GM04504 (cell line): ENCODE results near the gene PTP4A1.
A peak's percentile ranks its signal among the peaks of the same experiment; 100 is the strongest.
"Not testable (repeated sequence)": the region's sequence is repeated elsewhere in the genome, so short reads cannot be mapped to it uniquely, and the experiment has no call there.

Source experiments
- DNase-seq: peaks from one replicate; pipeline ENCODE4 v3.0.0-alpha.2; 2012; ENCODE audit warnings: low read depth

The PTP4A1 gene

DNA sequence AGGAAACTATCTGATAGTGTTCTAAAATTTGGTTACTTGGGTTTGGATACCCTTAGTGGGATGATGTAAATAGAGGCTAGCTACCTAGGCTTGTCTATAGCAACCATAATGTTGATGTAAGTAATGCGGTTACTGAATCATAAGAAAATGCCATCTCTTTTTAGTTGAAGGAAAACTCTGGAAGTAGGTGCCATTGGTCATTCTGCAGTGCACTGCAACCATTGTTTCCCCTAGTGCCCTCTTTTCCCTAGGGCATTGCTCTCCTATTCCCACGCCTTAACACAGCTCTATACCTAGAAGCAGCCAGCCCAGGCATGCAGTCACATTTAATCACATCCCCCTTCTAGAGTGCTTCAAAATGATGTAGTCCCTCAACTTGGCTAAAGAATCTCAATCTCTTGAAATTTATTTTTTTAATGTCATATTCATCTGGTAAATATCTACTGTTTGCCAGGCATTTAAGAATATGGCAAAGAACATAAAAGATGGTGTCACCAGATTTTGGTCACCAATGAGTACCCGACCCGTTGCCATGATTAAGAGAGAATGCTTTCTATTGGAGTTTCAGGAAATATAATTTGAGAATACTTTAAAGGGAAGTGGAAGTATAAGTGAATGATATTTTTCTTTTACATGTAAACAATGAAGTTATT, 10.4 kb downstream of the PTP4A1 start:
- no peak for DNase-seq

- no peak for DNase-seq
These were observed 11.8 kb downstream of the PTP4A1 start for GRCh38 chr6:63584125-63584514.

DNA sequence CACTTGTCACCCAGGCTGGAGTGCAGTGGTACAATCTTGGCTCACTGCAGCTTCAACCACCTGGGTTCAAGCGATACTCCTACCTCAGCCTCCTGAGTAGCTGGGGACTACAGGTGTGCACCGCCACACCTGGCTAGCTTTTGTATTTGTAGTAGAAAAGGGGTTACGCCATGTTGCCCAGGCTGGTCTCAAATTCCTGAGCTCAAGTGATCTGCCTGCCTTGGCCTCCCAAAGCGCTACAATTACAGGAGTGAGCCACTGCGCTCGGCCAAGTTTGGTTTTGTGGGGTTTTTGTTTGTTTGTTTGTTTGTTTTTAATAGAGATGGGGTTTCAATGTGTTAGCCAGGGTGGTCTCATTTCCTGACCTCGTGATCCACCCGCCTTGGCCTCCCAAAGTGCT, 12.3 kb downstream of the PTP4A1 start:
- DNase-seq: no peak

DNA sequence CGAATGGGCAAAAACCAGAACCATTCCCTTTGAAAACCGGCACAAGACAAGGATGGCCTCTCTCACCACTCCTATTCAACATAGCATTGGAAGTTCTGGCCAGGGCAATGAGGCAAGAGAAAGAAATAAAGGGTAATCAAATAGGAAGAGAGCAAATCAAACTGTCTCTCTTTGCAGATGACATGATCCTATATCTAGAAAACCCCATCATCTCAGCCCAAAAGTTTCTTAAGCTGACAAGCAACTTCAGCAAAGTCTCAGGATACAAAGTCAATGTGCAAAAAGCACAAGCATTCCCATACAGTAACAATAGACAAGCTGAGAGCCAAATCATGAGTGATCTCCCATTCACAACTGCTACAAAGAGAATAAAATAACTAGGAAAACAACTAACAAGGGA, 13.4 kb downstream of the PTP4A1 start:
- not testable (repeated sequence) for DNase-seq

- no peak for DNase-seq
These were observed 17.7 kb downstream of the PTP4A1 start for GRCh38 chr6:63589952-63590411.

DNA sequence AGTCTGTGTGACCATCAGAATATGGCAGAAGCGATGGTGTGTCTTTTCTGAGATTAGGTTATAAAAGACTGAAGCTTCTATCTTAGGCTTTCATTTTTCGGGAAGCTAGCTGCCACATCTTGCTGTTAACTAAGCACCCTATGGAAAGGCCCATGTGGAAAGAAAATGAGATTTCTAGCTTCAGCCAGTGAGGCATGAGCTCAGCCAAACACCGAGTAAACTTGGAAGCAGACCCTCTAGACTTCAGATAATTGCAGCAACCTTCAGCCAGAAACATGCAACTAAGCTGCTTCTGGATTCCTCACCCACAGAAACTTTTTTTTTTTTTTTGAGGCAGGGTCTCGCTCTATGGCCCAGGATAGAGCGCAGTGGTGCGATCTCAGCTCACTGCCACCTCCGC, 20.6 kb downstream of the PTP4A1 start:
- no peak for DNase-seq

DNA sequence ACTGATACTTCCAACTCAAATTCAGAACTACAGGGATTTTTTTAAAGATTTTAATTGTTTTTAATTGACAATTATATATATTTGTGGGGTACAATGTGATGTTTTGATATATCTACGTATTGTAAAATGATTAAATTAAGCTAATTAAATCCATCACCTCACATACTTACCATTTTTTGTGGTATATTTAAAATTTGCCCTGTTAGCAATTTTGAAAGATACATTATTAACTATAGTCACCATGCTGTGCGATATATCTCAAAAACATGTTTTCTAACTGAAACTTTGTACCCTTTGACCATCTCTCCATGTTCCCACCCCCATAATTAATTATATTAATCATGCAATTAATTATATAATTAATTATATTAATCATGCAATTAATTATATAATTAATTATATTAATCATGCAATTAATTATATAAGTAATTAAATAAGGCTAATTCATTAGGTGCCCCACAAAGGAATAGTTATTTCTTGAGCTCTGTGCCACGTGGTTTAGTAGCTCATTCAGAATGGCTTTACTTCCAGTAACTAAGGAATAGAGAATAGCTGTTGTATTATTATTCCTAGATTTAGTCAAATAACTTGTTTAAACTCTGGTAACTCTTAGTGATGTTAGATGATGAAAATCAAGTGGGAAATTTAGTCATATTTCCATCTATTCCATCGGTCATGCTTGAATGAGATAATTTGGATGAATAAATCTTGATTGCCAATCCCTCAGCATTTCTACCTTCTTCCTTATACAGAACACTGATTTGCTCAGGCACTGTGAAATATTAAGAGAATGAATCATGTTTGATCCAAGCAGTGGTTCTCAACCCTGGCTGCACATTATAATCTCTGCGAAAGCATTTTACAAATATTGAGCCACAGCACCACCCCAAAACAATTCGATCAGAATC, 25.1 kb downstream of the PTP4A1 start:
- DNase-seq: no peak

- DNase-seq: peak; percentile 26
These were observed 26.1 kb downstream of the PTP4A1 start for GRCh38 chr6:63598049-63599036.

DNA sequence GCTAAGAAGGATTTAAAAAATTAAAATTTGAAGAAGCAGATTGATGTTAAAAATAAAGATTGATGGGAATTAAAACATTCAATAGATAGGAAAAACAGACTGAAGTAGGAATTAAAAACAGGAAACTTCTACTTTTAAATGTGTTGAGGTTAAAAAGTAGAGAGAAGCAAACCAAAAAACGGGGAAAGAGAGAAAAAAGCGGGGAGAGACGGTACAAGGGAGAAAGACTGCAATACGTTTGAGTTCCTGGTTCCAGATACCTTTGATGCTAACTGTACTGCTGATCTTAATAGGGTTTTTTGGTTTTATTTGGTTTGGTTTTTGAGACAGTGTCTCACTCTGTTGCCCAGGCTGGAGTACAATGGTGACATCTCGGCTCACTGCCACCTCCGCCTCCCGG, 27.0 kb downstream of the PTP4A1 start:
- DNase-seq: no peak

DNA sequence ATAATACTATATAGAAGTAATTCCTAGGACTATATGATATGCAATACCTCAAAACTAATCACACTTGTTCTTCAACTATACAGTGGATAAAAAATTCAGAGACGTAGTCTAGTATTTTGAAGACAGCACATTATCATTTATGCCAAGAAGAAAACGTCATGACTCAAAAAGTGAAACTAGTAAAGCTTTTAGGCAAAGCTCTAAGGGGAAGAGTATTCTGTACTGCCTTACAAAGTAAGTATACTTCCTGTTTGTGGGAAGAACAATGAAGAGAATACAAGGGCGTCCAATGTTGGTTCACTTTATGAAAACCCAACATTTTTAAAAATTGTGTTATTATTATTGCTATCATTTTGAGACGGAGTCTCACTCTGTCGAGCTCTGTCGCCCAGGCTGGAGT, 27.9 kb downstream of the PTP4A1 start:
- DNase-seq: no peak

DNA sequence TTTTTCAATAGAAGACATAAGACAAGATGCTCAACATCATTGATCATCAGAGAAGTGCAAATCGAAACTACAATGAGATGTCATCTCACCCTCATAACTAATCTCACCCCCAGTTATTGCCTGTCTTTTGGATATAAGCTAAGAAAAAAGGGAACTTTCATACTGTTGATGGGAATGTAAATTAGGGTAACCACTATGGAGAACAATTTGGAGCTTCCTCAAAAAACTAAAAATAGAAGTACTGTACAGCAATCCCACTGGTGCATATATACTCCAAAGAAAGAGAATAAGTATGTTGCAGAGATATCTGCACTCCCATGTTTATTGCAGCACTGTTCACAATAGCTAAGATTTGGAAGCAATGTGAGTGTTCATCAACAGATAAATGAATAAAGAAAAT, 37.0 kb downstream of the PTP4A1 start:
- no peak for DNase-seq

GRCh38 chr6:63610944-63611343, 38.7 kb downstream of the PTP4A1 start:
- DNase-seq: no peak

- no peak for DNase-seq
These were observed 39.3 kb downstream of the PTP4A1 start for GRCh38 chr6:63611560-63611959.

- no peak for DNase-seq
These were observed 43.3 kb downstream of the PTP4A1 start for GRCh38 chr6:63615590-63615989.
